GM23338 (cell line): ENCODE results near the gene EXOC3L2. TPM values are rescaled to one million over a fixed set of nuclear protein-coding genes. Genes with fewer than 3 reads are reported as not detected.

Experiments
- ATAC-seq: fragments of 200-7000 bp; cut with Tn5 transposase; 3 replicates; pipeline ENCODE4 v1.9.1; 2020
- DNase-seq: peaks from one replicate; pipeline ENCODE4 v3.0.0-alpha.2; 2015; ENCODE audit warnings: low spot score
- H2AFZ ChIP-seq: fragments of 200-600 bp; sonication (generic); 2 replicates; pipeline ENCODE4 v1.8.0; 2016; ENCODE audit warnings: antibody characterized with exemption, mild to moderate bottlenecking, moderate library complexity
- H3F3A ChIP-seq: fragments of 200-600 bp; sonication (generic); replicated peaks from 2 replicates; pipeline ENCODE4 v1.8.0; 2017; ENCODE audit warnings: antibody characterized with exemption, mixed run types, low read depth
- H3K27ac ChIP-seq: fragments of 200-600 bp; sonication (generic); 2 replicates; pipeline ENCODE4 v1.6.1; 2016; ENCODE audit warnings: low read depth
- H3K27me3 ChIP-seq: fragments of 200-600 bp; sonication (generic); 2 replicates; pipeline ENCODE4 v1.8.0; 2016; ENCODE audit warnings: mild to moderate bottlenecking, mixed run types, moderate library complexity; ENCODE audit not compliant: insufficient read depth
- H3K36me3 ChIP-seq: fragments of 200-600 bp; sonication (generic); 2 replicates; pipeline ENCODE4 v1.8.0; 2016; ENCODE audit warnings: mild to moderate bottlenecking; ENCODE audit not compliant: insufficient read depth
- H3K4me1 ChIP-seq: fragments of 200-600 bp; sonication (generic); 2 replicates; pipeline ENCODE4 v1.8.0; 2016; ENCODE audit warnings: mild to moderate bottlenecking, moderate library complexity; ENCODE audit not compliant: insufficient read depth
- H3K4me2 ChIP-seq: fragments of 200-600 bp; sonication (generic); 2 replicates; pipeline ENCODE4 v1.7.1; 2017; ENCODE audit warnings: mixed run types
- H3K4me3 ChIP-seq: fragments of 200-600 bp; sonication (generic); 2 replicates; pipeline ENCODE4 v1.6.1; 2016; ENCODE audit warnings: mixed run types
- H3K79me2 ChIP-seq: fragments of 200-600 bp; sonication (generic); replicated peaks from 2 replicates; pipeline ENCODE4 v1.8.0; 2017; ENCODE audit warnings: mild to moderate bottlenecking; ENCODE audit not compliant: insufficient read depth
- H3K9me2 ChIP-seq: fragments of 200-600 bp; sonication (generic); 2 replicates; pipeline ENCODE4 v1.8.0; 2017; ENCODE audit not compliant: insufficient read depth
- H4K20me1 ChIP-seq: fragments of 200-600 bp; sonication (generic); replicated peaks from 2 replicates; pipeline ENCODE4 v1.8.0; 2017; ENCODE audit warnings: mild to moderate bottlenecking; ENCODE audit not compliant: insufficient read depth
- H3K27ac Mint-ChIP-seq: 2 replicates; pipeline ENCODE4 v1.8.0; 2020; ENCODE audit warnings: inconsistent platforms, mild to moderate bottlenecking, moderate library complexity, mixed read lengths
- H3K27me3 Mint-ChIP-seq: 3 replicates; pipeline ENCODE4 v1.8.0; 2022; ENCODE audit warnings: low read depth, mild to moderate bottlenecking, moderate library complexity, mixed read lengths, inconsistent platforms; ENCODE audit not compliant: insufficient read depth, poor library complexity
- H3K36me3 Mint-ChIP-seq: 3 replicates; pipeline ENCODE4 v1.8.0; 2021; ENCODE audit warnings: low read depth, mild to moderate bottlenecking, inconsistent platforms, moderate library complexity, mixed read lengths
- H3K4me1 Mint-ChIP-seq: 3 replicates; pipeline ENCODE4 v1.8.0; 2020; ENCODE audit warnings: mild to moderate bottlenecking, inconsistent platforms, mixed read lengths
- H3K4me3 Mint-ChIP-seq: 3 replicates; pipeline ENCODE4 v1.8.0; 2021; ENCODE audit warnings: moderate library complexity, mild to moderate bottlenecking, inconsistent platforms, mixed read lengths
- H3K9me3 Mint-ChIP-seq: 3 replicates; pipeline ENCODE4 v1.8.0; 2020; ENCODE audit warnings: moderate library complexity, mild to moderate bottlenecking, inconsistent platforms, mixed read lengths
- CREB1 ChIP-seq: fragments of 250-450 bp; sonication (Bioruptor Pico); IDR thresholded peaks from 2 replicates; pipeline ENCODE4 v1.5.0; 2020; ENCODE audit warnings: low read depth, mild to moderate bottlenecking, moderate library complexity
- CTCF ChIP-seq, 2 experiments: fragments of 200-600 bp in 1 of 2; sonication (generic) in 1 of 2; conservative IDR thresholded peaks; 2 replicates each; pipeline versions ENCODE4 v1.5.1 to v1.6.1; 2016 to 2017; ENCODE audit warnings: antibody characterized with exemption in 2 of 2, low read depth in 2 of 2, mild to moderate bottlenecking in 2 of 2, moderate library complexity in 1 of 2
- ETS1 ChIP-seq: IDR thresholded peaks from 2 replicates; pipeline ENCODE4 v1.6.1; 2016; ENCODE audit warnings: antibody characterized with exemption
- EZH2 ChIP-seq: fragments of 200-600 bp; sonication (generic); IDR thresholded peaks from one replicate; pipeline ENCODE4 v1.8.0; 2017; ENCODE audit warnings: antibody characterized with exemption, mild to moderate bottlenecking, low read depth; ENCODE audit not compliant: unreplicated experiment
- EZH2phosphoT487 ChIP-seq: fragments of 200-600 bp; sonication (generic); IDR thresholded peaks from one replicate; pipeline ENCODE4 v1.8.1; 2018; ENCODE audit warnings: antibody characterized with exemption; ENCODE audit not compliant: unreplicated experiment
- JUNB ChIP-seq: IDR thresholded peaks from one replicate; pipeline ENCODE4 v1.6.1; 2016; ENCODE audit warnings: antibody characterized with exemption; ENCODE audit not compliant: unreplicated experiment
- NANOG ChIP-seq: IDR thresholded peaks from 2 replicates; pipeline ENCODE4 v1.6.1; 2016; ENCODE audit warnings: antibody characterized with exemption, borderline replicate concordance
- POLR2AphosphoS5 ChIP-seq: IDR thresholded peaks from 2 replicates; pipeline ENCODE4 v1.6.1; 2016; ENCODE audit warnings: antibody characterized with exemption, low read depth
- REST ChIP-seq: IDR thresholded peaks from one replicate; pipeline ENCODE4 v1.6.1; 2018; ENCODE audit warnings: antibody characterized with exemption; ENCODE audit not compliant: unreplicated experiment
- STAT1 ChIP-seq: IDR thresholded peaks from one replicate; pipeline ENCODE4 v1.6.1; 2016; ENCODE audit warnings: antibody characterized with exemption; ENCODE audit not compliant: unreplicated experiment
- ZNF114 ChIP-seq: fragments of 250-450 bp; sonication (Bioruptor Pico); IDR thresholded peaks from 2 replicates; pipeline ENCODE4 v1.5.0; 2020; ENCODE audit warnings: mild to moderate bottlenecking, moderate library complexity
- ZNF462 ChIP-seq: fragments of 250-450 bp; sonication (Bioruptor Pico); IDR thresholded peaks from 2 replicates; pipeline ENCODE4 v1.5.0; 2020; ENCODE audit warnings: mild to moderate bottlenecking, moderate library complexity
- polyA plus RNA-seq: library from polyadenylated mRNA; unstranded; fragments of >200 nt; fragmentation: Nextera tagmentation; extraction: Ambion mirVana; gene quantifications from 2 replicates; pipeline ENCODE4 v1.2.1, GENCODE V29; 2016
- total RNA-seq: library from RNA; depleted of rRNA; stranded (reverse); fragments of >200 nt; shearing (Covaris generic); gene quantifications from 2 replicates; pipeline ENCODE4 v1.2.3, GENCODE V29; 2014

The EXOC3L2 gene
- total and polyA plus RNA-seq, 2 experiments from 2014 or later = 2.8 to 3.2 TPM

GRCh38 chr19:45166723-45167252 lies 78.4 kb downstream of the EXOC3L2 start:
- TF ChIP-seq JUNB (no peak), POLR2AphosphoS5 (no peak), CTCF (conservative IDR thresholded peaks at IDR 0.05; ENCODE audit: low read depth in 2 of 2) (no peak), ZNF462 (CRISPR knock-in tag) (no peak), STAT1 (no peak), EZH2phosphoT487 (no peak), CREB1 (CRISPR knock-in tag) (no peak), ETS1 (no peak), EZH2 (no peak), REST (no peak), NANOG (no peak), ZNF114 (CRISPR knock-in tag) (no peak)
- Mint-ChIP-seq H3K4me3 (peak overlapping the region; percentile 11; the same call in 2 of the 3 replicates), H3K27me3 (peaks cover 12% of the 10 kb centered on the region), H3K9me3 (no peaks in the 10 kb centered on the region; the same call in 2 of the 3 replicates), H3K4me1 (peaks cover 16% of the 10 kb centered on the region), H3K27ac (no peak overlapping the region), H3K36me3 (no peaks in the 10 kb centered on the region; the same call in 2 of the 3 replicates)
- Histone ChIP-seq H3K4me2 (peak overlapping the region; percentile 32; the same call in 1 of the 2 replicates), H2AFZ (no peak overlapping the region), H3F3A (no peaks in the 10 kb centered on the region; the same call in 1 of the 2 replicates), H3K9me2 (no peaks in the 10 kb centered on the region), H3K36me3 (no peaks in the 10 kb centered on the region), H3K79me2 (no peaks in the 10 kb centered on the region; the same call in 1 of the 2 replicates), H3K4me3 (no peak overlapping the region), H3K4me1 (0 out of 2 replicates have a peak, but pooled peaks cover 4% of the 10 kb centered on the region), H3K27me3 (no peaks in the 10 kb centered on the region), H4K20me1 (no peaks in the 10 kb centered on the region; the same call in 1 of the 2 replicates), H3K27ac (no peak overlapping the region)
- peak; percentile 51 for DNase-seq
- ATAC-seq = peak; percentile 15
